ENCODE measurements around the gene CTNNA3. TPM values are rescaled to one million over a fixed set of nuclear protein-coding genes. Genes with fewer than 3 reads are reported as not detected.

The CTNNA3 gene
- total RNA-seq, 1 donor from 2014 or later = 3.3 TPM

GRCh38 chr10:66811211-66811610 lies 884.8 kb downstream of the CTNNA3 start:
- TF ChIP-seq, protein P1, sequence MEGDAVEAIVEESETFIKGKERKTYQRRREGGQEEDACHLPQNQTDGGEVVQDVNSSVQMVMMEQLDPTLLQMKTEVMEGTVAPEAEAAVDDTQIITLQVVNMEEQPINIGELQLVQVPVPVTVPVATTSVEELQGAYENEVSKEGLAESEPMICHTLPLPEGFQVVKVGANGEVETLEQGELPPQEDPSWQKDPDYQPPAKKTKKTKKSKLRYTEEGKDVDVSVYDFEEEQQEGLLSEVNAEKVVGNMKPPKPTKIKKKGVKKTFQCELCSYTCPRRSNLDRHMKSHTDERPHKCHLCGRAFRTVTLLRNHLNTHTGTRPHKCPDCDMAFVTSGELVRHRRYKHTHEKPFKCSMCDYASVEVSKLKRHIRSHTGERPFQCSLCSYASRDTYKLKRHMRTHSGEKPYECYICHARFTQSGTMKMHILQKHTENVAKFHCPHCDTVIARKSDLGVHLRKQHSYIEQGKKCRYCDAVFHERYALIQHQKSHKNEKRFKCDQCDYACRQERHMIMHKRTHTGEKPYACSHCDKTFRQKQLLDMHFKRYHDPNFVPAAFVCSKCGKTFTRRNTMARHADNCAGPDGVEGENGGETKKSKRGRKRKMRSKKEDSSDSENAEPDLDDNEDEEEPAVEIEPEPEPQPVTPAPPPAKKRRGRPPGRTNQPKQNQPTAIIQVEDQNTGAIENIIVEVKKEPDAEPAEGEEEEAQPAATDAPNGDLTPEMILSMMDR (IDR thresholded peaks at IDR 0.05; ENCODE audit: partially characterized antibody, unreplicated experiment) = no peak
- H3K9me3 Mint-ChIP-seq (ENCODE audit: unreplicated experiment) = no peaks in the 10 kb centered on the region
- no peaks in the 10 kb centered on the region for H3K4me1 Mint-ChIP-seq (ENCODE audit: low read depth, unreplicated experiment)
- DNase-seq = no peak
- no peak overlapping the region for H3K4me3 Mint-ChIP-seq (ENCODE audit: unreplicated experiment)
- H3K36me3 Mint-ChIP-seq (ENCODE audit: unreplicated experiment) = no peaks in the 10 kb centered on the region
- H3K27ac Mint-ChIP-seq (ENCODE audit: unreplicated experiment) = no peak overlapping the region
- H3K27me3 Mint-ChIP-seq (ENCODE audit: unreplicated experiment) = no peaks in the 10 kb centered on the region

- DNase-seq = no peak
- H3K27me3 Mint-ChIP-seq (ENCODE audit: unreplicated experiment) = no peaks in the 10 kb centered on the region
- H3K9me3 Mint-ChIP-seq (ENCODE audit: unreplicated experiment) = peaks cover under 1% of the 10 kb centered on the region
- H3K4me1 Mint-ChIP-seq (ENCODE audit: low read depth, unreplicated experiment) = no peaks in the 10 kb centered on the region
- H3K4me3 Mint-ChIP-seq (ENCODE audit: unreplicated experiment) = no peak overlapping the region
- no peaks in the 10 kb centered on the region for H3K36me3 Mint-ChIP-seq (ENCODE audit: unreplicated experiment)
- TF ChIP-seq, protein P1 (IDR thresholded peaks at IDR 0.05; ENCODE audit: partially characterized antibody, unreplicated experiment) = no peak
- no peak overlapping the region for H3K27ac Mint-ChIP-seq (ENCODE audit: unreplicated experiment)
Observed at GRCh38 chr10:66809402-66809801, 886.6 kb downstream of the CTNNA3 start.

- Mint-ChIP-seq H3K9me3 (ENCODE audit: unreplicated experiment) (peaks cover 2% of the 10 kb centered on the region), H3K4me3 (ENCODE audit: unreplicated experiment) (no peak overlapping the region), H3K4me1 (ENCODE audit: low read depth, unreplicated experiment) (no peaks in the 10 kb centered on the region), H3K27me3 (ENCODE audit: unreplicated experiment) (peaks cover 2% of the 10 kb centered on the region), H3K36me3 (ENCODE audit: unreplicated experiment) (no peaks in the 10 kb centered on the region), H3K27ac (ENCODE audit: unreplicated experiment) (no peak overlapping the region)
- TF ChIP-seq, protein P1 (IDR thresholded peaks at IDR 0.05; ENCODE audit: partially characterized antibody, unreplicated experiment) = no peak
- DNase-seq = no peak
Observed at GRCh38 chr10:66805612-66806011, 890.4 kb downstream of the CTNNA3 start.

DNA sequence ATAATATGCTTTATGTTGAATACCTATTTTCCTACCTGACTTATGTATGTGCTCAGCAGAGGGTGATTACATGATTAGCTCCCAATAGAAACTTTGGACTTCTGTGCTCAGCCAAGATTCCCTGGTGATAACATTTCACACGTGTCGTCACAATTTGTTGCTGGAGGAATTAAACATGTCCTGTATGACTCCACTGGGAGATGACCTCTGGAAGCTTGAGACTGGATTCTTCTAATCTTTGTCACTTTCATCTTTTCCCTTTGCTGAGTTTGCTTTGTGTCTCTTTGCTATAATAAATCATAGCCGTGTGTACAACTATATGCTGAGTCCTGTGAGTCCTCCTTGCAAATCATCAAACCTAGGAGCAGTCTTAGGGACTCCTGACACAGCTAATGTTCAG lies 891.0 kb downstream of the CTNNA3 start:
- DNase-seq = no peak
- H3K36me3 Mint-ChIP-seq (ENCODE audit: unreplicated experiment) = no peaks in the 10 kb centered on the region
- peaks cover 2% of the 10 kb centered on the region for H3K9me3 Mint-ChIP-seq (ENCODE audit: unreplicated experiment)
- no peak overlapping the region for H3K27ac Mint-ChIP-seq (ENCODE audit: unreplicated experiment)
- H3K4me1 Mint-ChIP-seq (ENCODE audit: low read depth, unreplicated experiment) = no peaks in the 10 kb centered on the region
- H3K4me3 Mint-ChIP-seq (ENCODE audit: unreplicated experiment) = no peak overlapping the region
- TF ChIP-seq, protein P1 (IDR thresholded peaks at IDR 0.05; ENCODE audit: partially characterized antibody, unreplicated experiment) = no peak
- H3K27me3 Mint-ChIP-seq (ENCODE audit: unreplicated experiment) = peaks cover 2% of the 10 kb centered on the region

- Mint-ChIP-seq H3K36me3 (ENCODE audit: unreplicated experiment) (no peaks in the 10 kb centered on the region), H3K4me3 (ENCODE audit: unreplicated experiment) (no peak overlapping the region), H3K27me3 (ENCODE audit: unreplicated experiment) (peaks cover 4% of the 10 kb centered on the region), H3K27ac (ENCODE audit: unreplicated experiment) (no peak overlapping the region), H3K4me1 (ENCODE audit: low read depth, unreplicated experiment) (no peaks in the 10 kb centered on the region), H3K9me3 (ENCODE audit: unreplicated experiment) (peaks cover 2% of the 10 kb centered on the region)
- DNase-seq = no peak
- TF ChIP-seq, protein P1 (IDR thresholded peaks at IDR 0.05; ENCODE audit: partially characterized antibody, unreplicated experiment) = no peak
Observed at GRCh38 chr10:66803174-66803573, 892.8 kb downstream of the CTNNA3 start.
